GM18511 (cell line): Measurements from ENCODE around the gene TTC27.

Experiments
- ATAC-seq: cut with Tn5 transposase; IDR thresholded peaks from one replicate; pipeline ENCODE4 v1.9.1; 2021; ENCODE audit warnings: mild to moderate bottlenecking, moderate library complexity; ENCODE audit not compliant: unreplicated experiment

TTC27 gene

DNA sequence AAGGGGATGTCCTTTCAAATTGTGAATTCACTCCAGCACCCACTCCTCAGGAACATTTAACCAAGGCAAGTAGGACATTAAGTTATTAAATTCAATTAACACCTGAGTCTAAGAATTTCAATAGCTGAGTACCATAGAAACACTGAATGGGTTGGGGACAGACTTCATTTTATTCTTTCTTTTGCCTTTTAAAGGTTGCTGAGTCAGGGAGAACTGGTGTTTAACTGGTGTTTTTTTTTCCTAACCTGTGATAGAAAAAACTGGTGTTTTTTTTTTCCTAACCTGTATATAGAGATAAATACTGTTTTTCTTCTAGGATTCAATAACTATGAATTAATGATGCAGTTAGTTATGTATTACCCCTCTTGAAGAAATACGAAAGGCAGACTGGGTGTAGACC is 38.9 kb downstream of the TTC27 start:
- ATAC-seq, result no peak

DNA sequence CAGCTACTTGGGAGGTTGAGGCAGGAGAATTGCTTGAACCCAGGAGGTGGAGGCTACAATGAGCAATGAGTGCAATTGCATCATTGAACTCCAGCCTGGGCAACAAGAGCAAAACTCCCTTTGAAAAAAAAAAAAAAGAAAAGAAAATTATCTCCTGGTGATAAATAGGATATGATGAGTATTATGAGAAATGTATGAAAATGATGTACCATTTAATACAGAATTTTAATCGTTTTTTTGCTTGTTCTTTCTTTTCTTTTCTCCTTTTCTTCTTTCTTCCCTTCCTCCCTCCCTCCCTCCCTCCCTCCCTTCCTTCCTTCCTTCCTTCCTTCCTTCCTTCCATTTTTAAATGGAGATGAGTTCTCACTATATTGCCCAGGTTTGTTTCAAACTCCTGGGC is 40.4 kb downstream of the TTC27 start:
- ATAC-seq, result no peak

DNA sequence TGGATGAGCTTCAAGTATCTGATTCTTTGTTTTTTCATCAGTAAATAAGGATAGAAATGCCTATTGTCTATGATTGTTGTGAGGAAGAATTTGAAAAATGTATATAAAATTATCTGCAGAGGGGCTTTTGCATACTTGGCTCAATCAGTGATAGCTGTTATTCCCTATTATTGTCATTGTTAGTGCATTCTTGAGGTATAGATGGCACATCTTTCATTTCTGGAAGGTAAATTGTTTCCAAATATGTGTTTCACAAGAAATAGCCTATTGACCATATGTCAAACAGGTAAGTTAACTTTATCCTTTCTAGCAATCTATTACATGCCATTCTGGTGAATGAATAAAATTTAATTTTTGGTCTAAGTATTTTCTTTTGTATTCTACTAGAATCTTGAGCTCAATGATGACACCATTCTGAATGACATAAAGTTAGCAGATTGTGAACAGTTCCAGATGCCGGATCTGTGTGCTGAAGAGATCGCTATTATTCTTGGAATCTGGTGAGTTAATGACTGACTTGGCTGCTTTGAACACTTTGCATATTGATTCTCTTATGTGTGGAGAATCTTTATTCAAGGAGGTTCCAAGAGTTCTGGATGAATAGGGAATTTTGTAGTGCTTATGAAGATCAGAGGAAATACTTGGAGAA is 44.2 kb downstream of the TTC27 start:
- ATAC-seq, result no peak

DNA sequence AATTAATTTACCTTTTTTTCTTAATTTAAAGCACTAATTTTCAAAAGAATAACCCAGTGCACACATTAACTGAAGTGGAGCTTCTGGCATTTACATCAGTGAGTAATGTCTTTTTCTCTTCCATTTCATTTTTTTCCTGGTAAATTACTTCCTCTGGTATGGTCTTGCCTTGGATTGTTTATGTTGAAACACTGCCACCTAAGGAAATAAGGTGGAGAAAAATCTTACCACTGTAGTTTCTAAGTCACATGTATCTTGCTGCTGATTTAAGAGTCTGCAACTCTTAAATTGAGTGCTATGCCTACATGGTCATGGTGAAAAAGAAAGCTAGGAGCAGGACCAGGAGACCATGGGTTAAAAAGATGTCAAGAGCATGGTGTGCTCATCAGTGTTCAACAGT is 51.0 kb downstream of the TTC27 start:
- ATAC-seq, result no peak

DNA sequence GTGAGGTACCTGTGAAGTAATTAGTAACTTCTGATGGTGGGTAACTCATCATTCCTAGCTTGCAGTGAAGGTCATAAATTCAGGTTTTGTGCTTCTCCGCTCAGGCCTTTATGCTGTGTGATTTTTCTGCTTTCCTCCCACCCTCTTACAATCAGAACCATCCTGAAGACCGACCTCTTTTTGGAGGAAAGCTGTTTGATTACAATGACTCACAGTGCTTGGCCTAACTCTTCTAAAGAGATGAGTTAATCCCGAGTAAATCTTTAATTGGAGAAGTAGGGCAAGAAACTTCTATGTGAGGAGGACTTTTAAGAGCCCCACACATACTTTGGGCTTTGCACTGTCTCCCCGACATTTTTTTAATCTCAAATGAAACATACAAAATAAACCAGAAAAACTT is 53.1 kb downstream of the TTC27 start:
- no peak for ATAC-seq

DNA sequence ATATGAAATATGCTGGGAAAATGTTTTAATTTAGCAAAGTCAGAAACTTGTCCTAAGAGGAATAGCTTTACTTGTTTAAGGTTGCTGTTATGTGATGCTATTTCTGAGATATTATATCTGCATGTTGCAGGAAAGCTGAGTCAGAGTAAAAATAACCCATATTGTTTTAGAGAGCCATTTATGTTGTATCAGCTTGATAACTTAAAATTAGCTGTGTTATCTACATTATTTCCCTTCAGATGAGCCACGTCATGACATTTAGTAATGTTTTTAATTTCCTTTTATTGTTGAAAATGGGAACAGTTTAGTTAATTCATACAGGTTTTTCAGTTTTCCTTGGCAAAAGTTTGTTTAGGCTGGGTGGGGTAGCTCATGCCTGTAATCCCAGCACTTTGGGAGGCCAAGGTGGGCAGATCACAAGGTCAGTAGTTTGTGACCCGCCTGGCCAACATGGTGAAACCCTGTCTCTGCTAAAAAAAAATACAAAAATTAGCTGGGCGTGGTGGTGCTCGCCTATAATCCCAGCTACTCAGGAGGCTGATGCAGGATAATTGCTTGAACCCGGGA is 55.8 kb downstream of the TTC27 start:
- ATAC-seq, result no peak

DNA sequence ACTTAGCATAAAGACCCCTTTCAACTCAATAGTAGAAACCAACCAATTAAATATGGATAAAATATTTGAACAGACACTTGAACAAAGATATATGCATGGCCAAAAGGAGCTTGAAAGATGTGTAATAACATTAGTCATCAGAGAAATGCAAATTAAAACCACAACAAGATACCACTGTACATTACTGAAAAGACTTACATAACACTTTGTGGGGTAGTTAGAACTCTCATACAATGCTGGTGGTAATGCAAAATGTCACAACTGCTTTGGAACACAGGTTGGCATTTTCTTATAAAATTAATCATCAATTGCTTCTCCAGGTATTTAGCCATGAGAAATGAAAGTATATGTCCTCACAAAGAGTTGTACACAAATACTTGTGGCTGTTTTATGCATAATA is 60.7 kb downstream of the TTC27 start:
- peak; percentile 64 for ATAC-seq

DNA sequence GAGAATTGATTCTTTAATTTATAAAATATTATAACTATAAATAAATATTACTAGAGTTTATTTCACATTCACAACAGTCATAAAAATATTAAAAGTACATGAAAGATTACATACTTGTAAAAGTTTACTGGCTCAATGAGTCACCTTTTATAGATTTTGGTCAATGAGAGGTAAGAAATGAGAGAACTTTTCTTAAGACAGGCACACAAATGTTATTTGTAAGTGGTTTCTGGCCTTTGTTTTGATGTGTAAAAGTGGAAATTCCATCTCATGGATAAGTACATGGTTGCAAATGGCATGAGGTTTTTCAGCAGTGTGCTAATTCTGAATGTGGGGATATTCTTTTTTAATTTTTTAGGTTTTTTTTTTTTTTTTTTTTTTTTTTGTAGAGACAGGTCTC is 63.8 kb downstream of the TTC27 start:
- no peak for ATAC-seq

DNA sequence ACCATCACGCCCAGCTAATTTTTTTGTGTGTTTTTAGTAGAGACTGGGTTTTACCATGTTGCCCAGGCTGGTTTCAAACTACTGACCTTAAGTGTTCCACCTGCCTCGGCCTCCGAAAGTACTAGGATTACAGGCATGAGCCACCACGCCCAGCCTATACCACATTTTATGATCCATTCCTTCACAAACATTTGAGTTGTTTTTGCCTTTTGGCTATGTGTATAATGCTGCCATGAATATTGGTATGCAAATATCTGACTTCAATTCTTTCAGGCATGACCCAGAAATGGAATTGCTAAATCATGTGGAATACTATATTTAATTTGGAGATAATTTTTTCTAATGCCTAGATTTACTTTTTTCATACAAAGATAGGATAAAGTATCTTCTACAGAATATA is 68.6 kb downstream of the TTC27 start:
- no peak for ATAC-seq

DNA sequence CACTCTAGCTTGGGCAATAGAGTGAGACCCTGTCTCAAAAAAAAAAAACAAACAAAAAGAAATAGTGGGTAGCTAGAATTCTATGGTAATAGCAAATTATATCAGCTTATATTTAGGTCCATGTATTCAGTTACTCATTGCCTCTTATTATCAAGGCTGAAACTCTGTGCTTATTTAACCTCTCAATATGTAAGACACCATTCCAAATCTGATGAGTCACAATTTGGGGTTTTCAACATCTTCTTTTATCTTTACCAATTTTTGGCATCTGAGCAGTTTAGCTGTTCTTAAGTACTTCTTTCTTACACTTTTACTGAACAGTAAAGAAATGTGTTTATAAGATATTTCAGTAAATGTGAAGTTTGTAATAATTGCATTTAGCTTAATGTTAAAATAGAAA is 69.3 kb downstream of the TTC27 start:
- no peak for ATAC-seq

DNA sequence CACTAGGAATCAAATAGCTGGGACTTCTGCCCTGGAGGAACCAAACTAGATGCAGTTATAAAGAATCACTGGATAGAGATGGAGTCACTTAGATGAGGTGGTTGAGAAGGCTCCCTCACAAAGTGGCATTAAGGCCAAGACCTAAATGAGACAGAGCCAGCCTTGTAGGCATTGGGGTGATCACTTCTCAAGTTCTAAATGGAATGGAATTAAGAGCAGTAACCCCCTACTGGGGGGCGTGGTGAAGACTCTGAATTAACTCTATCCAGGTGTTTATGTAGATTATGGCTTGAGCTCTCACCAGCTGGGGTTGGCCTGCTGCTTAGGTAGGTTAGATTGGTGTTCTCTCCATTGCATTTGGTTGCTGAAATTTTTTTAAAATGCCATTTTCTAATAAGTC is 71.3 kb downstream of the TTC27 start:
- ATAC-seq, result no peak

DNA sequence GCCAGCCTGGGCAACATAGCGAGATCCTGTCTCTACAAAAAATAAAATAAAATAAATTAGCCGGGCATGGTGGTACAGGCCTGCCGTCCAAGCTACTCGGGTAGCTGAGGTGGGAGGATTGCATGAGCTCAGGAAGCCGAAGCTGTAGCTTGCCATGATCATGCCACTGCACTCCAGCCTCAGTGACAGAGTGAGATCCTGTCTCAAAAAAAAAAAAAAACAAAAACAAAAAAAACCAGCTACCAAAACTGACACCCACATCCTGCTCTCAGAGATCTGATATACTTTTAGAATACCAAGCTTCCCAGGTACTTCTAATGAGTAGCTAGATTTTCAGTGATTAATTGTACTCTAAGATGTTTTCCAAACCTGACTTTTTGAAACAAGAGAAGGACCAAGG is 74.0 kb downstream of the TTC27 start:
- ATAC-seq, result no peak

DNA sequence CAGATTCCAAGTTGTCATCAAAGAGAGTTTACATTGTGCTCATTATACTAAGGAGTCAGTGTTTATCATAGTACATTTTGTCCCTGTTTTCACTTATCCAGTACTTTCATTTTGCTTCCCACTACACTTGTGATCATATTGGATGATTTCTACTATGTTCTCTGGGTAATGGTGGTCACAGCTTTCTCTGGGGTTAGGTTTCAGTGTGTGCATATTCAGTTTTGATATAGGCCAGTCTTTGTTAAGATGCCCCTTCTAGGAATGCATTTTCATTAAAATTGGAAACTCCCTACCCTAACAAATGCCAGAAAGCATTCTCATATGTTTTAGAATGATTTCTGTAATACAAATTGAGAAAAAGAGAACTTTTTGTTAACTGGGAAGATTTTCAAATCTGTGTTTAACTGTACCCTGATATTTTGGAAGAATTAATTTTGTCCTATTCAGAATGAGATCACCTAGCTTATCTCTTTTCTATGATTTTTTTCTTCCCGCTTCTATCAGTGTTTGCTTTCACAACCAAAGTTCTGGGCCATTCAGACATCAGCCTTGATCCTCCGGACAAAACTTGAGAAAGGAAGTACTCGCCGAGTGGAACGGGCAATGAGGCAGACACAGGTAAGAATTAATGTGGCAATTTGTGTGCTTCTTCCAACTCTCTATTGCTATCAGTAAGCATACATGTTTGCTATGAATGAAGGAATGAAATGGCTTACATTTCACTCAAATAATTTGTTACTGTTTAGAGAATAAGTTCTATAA is 74.6 kb downstream of the TTC27 start:
- ATAC-seq, result no peak

DNA sequence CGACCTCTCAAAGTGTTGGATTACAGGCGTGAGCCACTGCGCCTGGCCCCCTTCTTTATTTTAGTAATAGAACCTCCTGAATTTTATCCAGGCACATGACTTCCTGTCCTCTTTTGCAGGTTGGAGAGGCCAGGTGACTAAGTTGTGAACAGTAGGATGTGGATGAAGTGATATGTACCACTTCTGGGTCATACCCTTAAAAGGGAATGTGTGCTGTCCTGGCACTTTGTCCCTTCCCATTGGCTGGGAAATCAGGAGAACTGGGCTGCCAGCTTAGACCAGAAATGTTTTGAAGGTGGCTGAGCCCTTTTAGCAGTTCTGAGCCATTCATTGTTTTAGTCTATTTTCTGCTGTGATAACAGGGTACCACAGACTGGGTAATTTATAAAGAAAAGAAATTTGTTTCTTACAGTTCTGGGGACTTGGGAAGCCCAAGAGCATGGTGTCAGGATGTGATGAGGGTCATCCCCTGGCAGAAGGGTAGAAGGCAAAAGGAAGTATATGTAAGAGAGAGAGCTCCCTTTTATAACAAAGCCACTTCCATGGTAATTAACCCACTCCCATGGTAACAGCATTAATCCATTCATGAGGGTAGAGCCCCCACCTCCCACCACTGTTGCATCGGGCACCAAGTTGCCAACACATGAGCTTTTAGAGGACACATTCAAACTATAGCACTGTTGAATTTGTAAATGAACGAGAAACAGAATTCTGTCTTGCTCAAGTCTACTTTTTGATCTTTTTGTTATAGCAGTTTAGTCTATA is 79.1 kb downstream of the TTC27 start:
- ATAC-seq, result no peak

DNA sequence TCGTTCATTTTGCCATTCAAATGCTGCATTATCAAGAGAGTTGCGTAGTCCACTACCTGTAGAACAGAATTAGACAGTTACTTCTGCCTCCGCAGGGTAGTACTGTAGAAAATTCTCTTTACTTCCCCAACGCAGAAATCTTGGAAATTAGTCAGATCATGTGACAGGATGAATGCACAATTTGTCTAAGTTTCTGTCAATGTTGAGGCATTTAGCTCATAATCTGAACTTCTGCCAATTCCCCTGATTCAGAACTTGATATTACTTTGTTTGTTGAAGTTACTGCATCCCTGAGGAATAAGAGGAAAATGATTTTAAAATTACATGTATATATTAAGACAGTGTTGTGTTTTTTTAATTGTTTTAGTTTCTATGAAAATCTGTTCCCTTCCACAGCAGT is 83.4 kb downstream of the TTC27 start:
- no peak for ATAC-seq

DNA sequence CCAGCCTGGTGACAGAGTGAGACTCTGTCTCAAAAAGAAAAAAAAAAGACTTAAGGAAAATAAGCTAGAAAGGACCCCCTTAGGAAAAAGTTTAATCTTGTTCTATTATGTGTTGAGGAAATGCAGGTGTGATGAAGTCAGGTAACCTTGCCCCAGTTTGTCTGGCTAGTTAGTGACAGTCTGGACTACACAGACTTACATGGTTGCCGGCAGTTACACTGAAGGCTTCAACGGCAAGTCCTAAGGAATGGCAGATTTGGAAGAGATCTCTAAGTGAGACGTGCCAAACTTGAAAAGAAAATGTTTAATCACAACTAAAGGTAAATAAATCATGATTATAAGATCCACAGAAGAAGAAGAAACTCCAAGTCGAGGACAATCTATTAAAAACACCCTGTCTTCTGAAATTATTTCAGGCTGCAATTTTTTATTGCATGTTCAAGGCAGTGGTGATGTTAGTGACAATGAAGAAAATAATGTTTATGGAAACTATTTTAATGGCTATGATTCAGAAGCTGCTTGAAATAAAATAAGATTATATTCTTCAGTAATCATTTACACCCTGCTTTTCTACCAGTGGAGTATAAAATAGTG is 84.2 kb downstream of the TTC27 start:
- no peak for ATAC-seq

DNA sequence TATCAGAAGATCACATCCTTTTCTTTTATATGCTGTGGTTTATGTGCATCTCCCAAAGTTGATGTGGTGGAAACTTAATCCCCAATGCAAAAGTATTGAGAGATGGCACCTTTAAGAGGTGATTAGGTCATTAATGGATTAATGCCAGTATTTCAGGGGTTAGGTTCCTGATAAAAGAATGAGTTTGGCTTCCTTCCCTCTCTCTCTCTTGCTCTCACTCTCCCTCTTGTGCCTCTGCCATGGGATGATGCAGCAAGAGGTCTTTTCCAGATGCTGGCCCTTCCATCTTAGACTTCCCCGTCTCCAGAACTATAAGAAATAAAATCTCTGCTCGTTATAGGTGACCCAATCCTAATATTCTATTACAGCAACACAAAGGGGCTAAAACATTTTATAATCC is 85.0 kb downstream of the TTC27 start:
- no peak for ATAC-seq

DNA sequence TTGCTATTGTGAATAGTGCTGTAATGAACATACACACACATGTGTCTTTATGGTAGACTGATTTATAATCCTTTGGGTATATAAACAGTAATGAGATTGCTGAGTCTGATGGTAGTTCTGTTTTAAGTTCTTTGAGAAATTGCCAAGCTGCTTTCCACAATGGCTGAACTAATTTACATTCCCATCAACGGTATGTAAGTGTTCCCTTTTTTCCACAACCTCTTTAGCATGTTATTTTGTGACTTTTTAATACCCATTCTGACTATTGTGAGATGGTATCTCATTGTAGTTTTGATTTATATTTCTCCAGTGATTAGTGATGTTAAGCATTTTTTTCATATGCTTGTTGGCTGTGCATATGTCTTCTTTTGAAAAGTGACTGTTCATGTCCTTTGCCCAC is 86.7 kb downstream of the TTC27 start:
- no peak for ATAC-seq

DNA sequence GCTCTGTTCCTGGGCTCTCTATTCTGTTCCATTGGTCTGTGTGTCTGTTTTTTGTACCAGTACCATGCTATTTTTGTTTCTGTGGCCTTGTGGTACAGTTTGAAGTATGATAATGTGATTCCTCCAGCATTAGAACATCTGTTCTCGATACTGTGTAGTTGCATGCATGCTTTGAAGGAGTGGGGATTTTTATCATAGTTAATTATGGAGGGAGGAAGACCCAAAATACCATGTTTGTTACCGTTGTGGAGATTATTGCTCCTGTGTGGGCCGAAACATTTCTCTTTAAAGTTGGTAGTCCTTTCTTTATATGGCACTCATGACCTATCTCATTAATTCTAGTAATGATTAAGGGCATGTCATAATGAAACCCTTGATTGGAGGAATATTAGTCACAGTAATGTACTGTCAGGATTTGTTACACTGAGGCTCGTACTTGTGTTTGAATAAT is 87.6 kb downstream of the TTC27 start:
- peak; percentile 92 for ATAC-seq

DNA sequence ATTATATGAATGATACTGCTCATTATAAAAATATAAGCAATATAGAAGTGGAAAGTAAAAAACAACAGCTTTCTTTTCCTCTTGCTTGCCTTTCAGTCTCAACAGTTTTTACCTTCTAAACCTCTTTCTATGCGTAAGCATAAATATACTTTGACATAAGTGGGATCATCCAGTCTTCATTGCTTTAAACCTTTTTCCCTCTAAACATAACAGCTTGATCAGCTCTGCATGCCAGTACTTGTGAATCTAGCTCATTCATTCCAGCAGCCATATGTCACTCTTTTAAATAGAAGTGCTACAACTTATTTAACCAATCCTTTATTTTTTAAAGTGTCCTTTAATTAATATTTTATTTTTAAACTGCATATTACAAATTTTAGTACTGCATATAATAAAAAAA is 88.1 kb downstream of the TTC27 start:
- no peak for ATAC-seq

DNA sequence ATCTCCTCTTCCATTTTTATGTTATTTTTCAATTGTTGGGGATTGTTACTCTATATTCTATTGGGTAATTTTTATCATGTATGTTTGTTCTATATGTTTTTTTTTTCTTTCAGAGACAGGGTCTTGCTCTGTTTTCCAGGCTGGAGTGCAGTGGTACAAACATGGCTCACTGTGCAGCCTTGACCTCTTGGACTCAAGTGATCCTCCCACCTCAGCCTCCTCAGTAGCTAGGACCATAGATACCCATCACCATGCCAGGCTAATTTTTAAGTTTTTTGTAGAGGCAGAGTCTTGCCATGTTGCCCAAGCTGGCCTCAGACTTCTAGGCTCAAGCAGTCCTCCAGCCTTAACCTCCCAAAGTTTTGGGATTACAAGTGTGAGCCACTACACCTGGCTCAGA is 88.7 kb downstream of the TTC27 start:
- no peak for ATAC-seq
